DMS114 treated with DMSO at 0.1 percent for 48 hours (cell line): ENCODE results near the gene LETMD1.

ENCODE experiments used
- DNase-seq: peaks from one replicate; lab custom pipeline; 2025; ENCODE audit not compliant: unreplicated experiment; lab: John Stamatoyannopoulos, UW

Gene LETMD1

DNA sequence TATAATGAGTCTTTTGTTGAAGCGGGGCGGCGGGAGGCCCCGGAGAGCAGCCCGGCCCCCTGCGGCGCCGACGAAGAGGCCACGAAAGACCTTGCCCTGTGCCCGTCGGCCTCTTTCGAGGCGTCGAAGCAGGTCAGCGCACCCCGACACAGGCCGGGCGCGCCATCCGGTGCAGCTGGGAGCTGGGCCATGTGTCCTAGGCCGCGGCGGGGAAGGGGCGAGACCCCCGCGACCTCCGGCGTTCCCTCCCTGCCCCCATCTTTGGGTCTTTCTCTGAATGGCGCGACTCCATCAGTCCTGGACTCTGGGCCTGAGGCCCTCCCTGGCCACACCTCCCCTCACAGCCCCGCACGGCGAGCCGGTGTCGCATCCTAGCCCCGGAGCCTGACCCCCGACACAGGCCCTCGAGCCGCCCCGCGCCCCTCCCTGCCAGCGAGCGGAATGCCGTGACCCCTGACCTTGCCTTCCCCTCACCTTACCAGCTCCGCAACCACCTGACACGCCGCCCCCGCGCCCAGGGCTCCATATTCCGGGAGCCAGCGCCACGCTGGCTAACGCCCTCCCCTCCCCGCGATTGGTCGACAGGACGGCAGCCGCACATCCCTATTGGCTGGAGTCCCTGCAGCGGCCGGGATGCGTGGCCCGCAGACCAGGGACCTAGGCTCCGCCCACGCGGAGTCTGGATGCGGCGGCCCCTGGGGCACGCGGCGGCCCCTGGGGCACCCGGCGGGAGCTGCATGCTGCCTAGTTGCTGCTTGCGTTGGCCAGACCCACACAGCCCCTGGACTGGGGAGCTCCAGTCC is 22.1 kb upstream of the LETMD1 start, which contains the start of gene SLC11A2:
Gene SLC11A2, minus strand, starts transcription at position 549 of the 803 bp plus-strand sequence. CDS start 15,656 bp downstream, outside the sequence.
- peak; percentile 91 for DNase-seq

DNA sequence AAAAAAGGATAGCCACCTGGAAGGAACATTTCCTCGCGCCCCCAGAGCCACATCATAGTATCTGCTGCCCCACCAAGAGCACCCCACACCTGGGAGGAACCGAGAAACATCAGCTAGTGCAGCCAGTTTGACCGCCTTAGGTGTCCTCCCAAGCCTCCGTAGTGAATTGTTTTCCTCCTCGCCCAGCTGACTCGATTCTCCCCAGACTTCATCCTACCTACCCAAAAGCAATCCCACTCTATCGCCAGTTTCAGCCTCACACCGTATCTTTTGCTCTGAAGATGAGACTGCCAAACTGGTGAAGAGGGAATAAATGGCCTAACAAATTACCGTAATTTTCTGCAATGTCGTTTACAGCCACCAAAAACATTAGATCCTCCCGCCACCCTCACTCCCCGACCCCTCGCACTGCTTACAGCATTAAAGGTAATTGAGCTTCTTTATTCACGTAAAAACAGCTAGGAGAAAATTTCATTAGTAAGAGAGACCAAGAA is 20.7 kb upstream of the LETMD1 start:
- no peak for DNase-seq

- DNase-seq: peak; percentile 58
Observed at GRCh38 chr12:51028126-51028812, 19.9 kb upstream of the LETMD1 start.

GRCh38 chr12:51028813-51029150 is 19.3 kb upstream of the LETMD1 start:
- no peak for DNase-seq

- DNase-seq: no peak
Observed at GRCh38 chr12:51033048-51033447, 15.1 kb upstream of the LETMD1 start.

DNA sequence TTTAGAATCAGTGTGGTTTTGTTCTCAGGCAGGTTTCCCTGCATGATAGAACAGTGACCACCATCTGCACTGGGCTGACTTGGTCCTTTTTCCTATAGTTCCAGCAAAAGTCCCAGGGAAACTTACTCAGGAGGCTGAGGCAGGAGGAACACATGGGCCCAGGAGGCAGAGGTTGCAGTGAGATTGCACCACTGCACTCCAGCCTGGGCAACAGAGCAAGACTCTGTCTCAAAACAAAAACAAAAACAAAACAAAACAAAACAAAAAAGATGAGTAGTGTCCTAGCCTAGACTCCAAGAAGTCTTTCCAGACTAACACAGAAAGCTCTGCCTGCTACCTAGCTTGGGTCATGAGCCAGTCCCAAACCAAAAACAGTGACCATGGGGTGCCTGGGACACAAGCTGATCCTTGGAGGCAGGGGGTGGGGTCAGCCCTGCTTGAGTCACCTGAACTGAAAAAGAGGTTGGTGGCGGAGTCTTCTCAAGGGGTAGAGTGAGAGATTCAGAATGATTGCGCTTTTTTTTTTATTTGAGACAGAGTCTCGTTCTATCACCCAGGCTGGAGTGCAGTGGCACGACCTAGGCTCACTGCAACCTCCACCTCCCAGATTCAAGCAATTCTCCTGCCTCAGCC is 14.6 kb upstream of the LETMD1 start:
- DNase-seq: no peak

DNA sequence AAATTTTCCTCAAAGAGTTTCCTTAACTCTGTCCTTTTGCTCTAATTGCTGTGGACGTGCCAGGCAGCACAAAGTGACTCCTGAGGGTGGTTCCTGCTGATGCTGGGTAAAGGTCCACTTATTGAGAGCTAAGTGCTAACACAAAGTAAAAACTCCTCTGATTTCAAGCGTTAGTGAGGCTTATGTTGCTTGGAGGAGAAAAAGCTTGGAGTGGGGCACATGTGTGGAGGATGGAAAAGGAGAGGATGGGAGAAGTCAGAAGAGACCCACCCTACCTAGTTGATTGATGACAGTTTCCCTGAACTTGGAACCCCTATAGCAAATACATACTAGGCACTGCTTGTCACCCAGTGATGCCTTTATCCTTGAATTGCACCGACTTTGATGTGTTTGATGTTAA is 11.8 kb upstream of the LETMD1 start:
- no peak for DNase-seq

- DNase-seq: no peak
Observed at GRCh38 chr12:51048661-51049251, 629 bp downstream of the LETMD1 start.

- DNase-seq: no peak
Observed at GRCh38 chr12:51049525-51049924, 1.4 kb downstream of the LETMD1 start.

DNA sequence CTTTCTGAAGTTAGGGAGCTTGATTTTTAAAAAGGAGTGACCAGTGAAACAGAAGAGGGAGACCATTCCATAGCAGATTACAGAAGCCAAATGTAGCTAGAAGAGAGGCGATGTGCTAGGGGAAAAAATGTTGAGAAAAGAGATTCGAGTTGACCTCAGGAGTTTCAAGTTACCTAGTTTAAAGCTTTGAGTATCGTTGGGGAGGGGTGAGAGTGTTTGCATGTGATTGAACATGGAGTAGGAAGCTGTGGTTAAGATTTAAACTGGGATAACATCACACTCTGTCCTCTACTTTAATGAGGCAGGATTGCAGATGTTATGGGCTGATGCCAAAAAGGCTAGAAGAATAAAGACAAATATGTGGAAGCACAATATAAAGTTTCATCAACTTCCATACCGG is 3.7 kb downstream of the LETMD1 start:
- DNase-seq: no peak

DNA sequence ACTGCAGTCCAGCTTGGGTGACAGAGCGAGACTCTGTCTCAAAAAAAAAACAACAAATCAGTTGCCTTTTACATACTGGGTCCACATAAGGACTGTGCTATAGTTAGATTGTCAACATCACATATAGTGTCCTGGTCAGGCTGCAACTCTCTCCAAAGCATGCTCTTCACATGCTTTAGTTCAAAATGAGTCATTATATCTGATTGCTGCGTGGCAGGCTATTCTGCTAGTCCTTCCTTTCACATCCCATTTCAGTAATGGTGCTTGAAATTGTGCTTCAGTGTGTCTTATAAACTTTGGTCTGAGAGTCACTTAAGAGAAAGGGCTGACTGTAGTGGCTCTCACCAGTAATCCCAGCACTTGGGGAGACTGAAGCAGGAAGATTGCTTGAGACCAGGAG is 6.9 kb downstream of the LETMD1 start:
- DNase-seq: no peak

DNA sequence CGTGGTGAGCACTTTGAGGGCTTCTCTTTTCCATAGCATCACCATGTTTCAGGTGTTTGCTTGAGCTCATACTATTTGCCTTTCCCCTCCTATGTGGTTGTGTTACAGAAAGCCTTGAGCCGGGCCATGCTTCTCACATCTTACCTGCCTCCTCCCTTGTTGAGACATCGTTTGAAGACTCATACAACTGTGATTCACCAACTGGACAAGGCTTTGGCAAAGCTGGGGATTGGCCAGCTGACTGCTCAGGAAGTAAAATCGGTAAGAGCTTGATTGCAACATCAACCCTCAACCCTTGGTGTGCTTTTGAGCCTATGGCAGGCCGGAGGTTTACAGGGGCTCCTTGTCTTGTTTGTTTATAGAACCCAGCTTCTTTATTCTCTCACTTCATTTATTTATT is 8.1 kb downstream of the LETMD1 start:
- DNase-seq: no peak

- DNase-seq: no peak
Observed at GRCh38 chr12:51059086-51059485, 11.0 kb downstream of the LETMD1 start.

GRCh38 chr12:51062631-51063397 is 14.7 kb downstream of the LETMD1 start:
- no peak for DNase-seq

DNA sequence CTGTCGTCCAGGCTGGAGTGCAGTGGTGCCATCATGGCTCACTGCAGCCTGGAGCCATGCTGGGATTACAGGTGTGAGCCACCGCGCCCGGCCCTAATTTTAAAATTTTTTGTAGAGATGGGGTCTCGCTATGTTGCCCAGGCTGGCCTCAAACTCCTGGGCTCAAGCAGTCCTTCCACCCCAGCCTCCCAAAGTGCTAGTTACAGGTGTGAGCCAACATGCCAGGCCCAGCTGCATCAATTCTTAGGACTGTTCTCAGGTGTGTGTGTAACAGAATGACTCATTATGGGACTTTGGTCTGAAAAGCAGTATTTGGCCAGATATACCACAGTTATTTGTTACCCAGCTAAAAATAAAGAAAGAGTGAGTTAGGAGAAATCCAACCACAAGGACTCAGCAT is 17.4 kb downstream of the LETMD1 start:
- DNase-seq: no peak

GRCh38 chr12:51067229-51067628 is 19.1 kb downstream of the LETMD1 start:
- no peak for DNase-seq

GRCh38 chr12:51067771-51068170 is 19.6 kb downstream of the LETMD1 start:
- no peak for DNase-seq

GRCh38 chr12:51070004-51070403 is 21.9 kb downstream of the LETMD1 start:
- no peak for DNase-seq

GRCh38 chr12:51071663-51072062 is 23.5 kb downstream of the LETMD1 start:
- no peak for DNase-seq

DNA sequence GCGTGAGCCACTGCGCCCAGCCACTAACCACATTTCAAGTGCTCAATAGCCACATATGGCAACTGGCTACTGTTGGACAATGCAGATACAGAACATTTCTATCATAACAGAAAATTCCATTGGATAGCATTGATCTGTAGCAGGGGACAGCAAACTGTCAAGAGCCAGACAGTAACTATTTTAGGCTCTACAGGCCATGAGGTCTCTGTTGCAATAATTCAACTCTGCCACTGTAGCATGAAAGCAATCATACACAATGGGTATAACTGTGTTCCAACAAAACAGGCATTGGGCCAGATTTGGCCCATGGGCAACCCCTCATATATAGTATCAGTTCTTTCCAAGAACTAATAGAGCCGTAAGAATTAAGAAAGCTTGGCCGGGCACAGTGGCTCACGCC is 27.3 kb downstream of the LETMD1 start:
- no peak for DNase-seq
